Dermis microvascular lymphatic vessel endothelial cell (primary cell): ENCODE measurements around the gene ITGA7. TPM values are rescaled to one million over a fixed set of nuclear protein-coding genes. Genes with fewer than 3 reads are reported as not detected.

Experiments used
- DNase-seq, 2 donors: peaks; one replicate each; pipeline versions ENCODE4 v3.0.0 to v3.0.0-alpha.2; 2010; ENCODE audit warnings: low read depth in 2 of 2
- total RNA-seq: library from RNA; depleted of rRNA; stranded (reverse); fragments of >200 nt; gene quantifications from 2 replicates; pipeline ENCODE4 v1.2.1, GENCODE V29; 2014

The ITGA7 gene
- total RNA-seq = 0.13 and 0.26 TPM in 2 replicates

GRCh38 chr12:55707841-55708694 is at the start of gene ITGA7:
TSS of gene ITGA7 (minus strand) at chr12:55707904. CDS start at chr12:55707682, 222 bp downstream.
- DNase-seq = no peak

- no peak for DNase-seq
Measured at GRCh38 chr12:55755246-55755645, 47.5 kb upstream of the ITGA7 start.

GRCh38 chr12:55748230-55748993 is 40.7 kb upstream of the ITGA7 start:
- no peak for DNase-seq

GRCh38 chr12:55746913-55747231 is 39.2 kb upstream of the ITGA7 start:
- no peak for DNase-seq

GRCh38 chr12:55746174-55746912 is 38.6 kb upstream of the ITGA7 start:
- DNase-seq = no peak

GRCh38 chr12:55745361-55746173 is 37.9 kb upstream of the ITGA7 start:
- DNase-seq = no peak

GRCh38 chr12:55744340-55745030 is 36.8 kb upstream of the ITGA7 start:
- no peak for DNase-seq

GRCh38 chr12:55743406-55744339 is 36.0 kb upstream of the ITGA7 start:
- DNase-seq = peak in 1 of 2 donors; percentile 60

- peak in 1 of 2 donors; percentile 81 for DNase-seq
Measured at GRCh38 chr12:55742719-55743405, 35.2 kb upstream of the ITGA7 start, which contains the start of gene GDF11. TSS of gene GDF11 (plus strand) at chr12:55743122. CDS start at chr12:55743317, 195 bp downstream.

- no peak for DNase-seq
Measured at GRCh38 chr12:55741931-55742680, 34.4 kb upstream of the ITGA7 start.

- DNase-seq = no peak
Measured at GRCh38 chr12:55739025-55739378, 31.3 kb upstream of the ITGA7 start.

- peak in 1 of 2 donors; percentile 75 for DNase-seq
Measured at GRCh38 chr12:55738123-55739024, 30.7 kb upstream of the ITGA7 start.

- DNase-seq = no peak
Measured at GRCh38 chr12:55737581-55738122, 29.9 kb upstream of the ITGA7 start.

- peak in 1 of 2 donors; percentile 71 for DNase-seq
Measured at GRCh38 chr12:55736780-55737580, 29.3 kb upstream of the ITGA7 start.

- no peak for DNase-seq
Measured at GRCh38 chr12:55736076-55736475, 28.4 kb upstream of the ITGA7 start.

GRCh38 chr12:55734595-55734994 is 26.9 kb upstream of the ITGA7 start:
- DNase-seq = no peak
